ENCODE measurements around the gene DOCK1. TPM values are rescaled to one million over a fixed set of nuclear protein-coding genes. Genes with fewer than 3 reads are reported as not detected.

The DOCK1 gene
- total RNA-seq, 1 donor from 2014 or later, result 72.6 TPM

GRCh38 chr10:127275793-127276450 lies 370.7 kb downstream of the DOCK1 start:
- Histone ChIP-seq H3K27ac (no peak overlapping the region), H3K9me3 (ENCODE audit: low read depth) (no peaks in the 10 kb centered on the region), H3K4me1 (peaks cover 12% of the 10 kb centered on the region), H3K36me3 (no peaks in the 10 kb centered on the region), H2AFZ (replicated peaks) (no peak overlapping the region), H3K4me2 (no peak overlapping the region), H4K20me1 (ENCODE audit: low read depth) (no peaks in the 10 kb centered on the region), H3K79me2 (ENCODE audit: low read depth) (no peaks in the 10 kb centered on the region), H3K9ac (no peak overlapping the region), H3F3A (ENCODE audit: low read depth) (no peaks in the 10 kb centered on the region), H3K27me3 (no peaks in the 10 kb centered on the region), H3K4me3 (no peak overlapping the region)
- Mint-ChIP-seq H3K4me3 (no peak overlapping the region), H3K27me3 (ENCODE audit: insufficient read depth, low read depth) (no peaks in the 10 kb centered on the region), H3K27ac (no peak overlapping the region), H3K4me1 (peaks cover 17% of the 10 kb centered on the region), H3K9me3 (peaks cover 3% of the 10 kb centered on the region), H3K36me3 (peaks cover 25% of the 10 kb centered on the region)
- DNase-seq (ENCODE audit: low spot score), result no peak
- TF ChIP-seq CTCF (IDR thresholded peaks at IDR 0.05), result no peak
- TF ChIP-seq EZH2 (IDR thresholded peaks at IDR 0.05), result no peak
- TF ChIP-seq EZH2phosphoT487 (IDR thresholded peaks at IDR 0.05), result no peak

GRCh38 chr10:127276794-127277462 lies 371.7 kb downstream of the DOCK1 start:
- Mint-ChIP-seq H3K36me3 (peaks cover 32% of the 10 kb centered on the region), H3K4me1 (peaks cover 14% of the 10 kb centered on the region), H3K4me3 (no peak overlapping the region), H3K27ac (no peak overlapping the region), H3K9me3 (peaks cover 3% of the 10 kb centered on the region), H3K27me3 (ENCODE audit: insufficient read depth, low read depth) (no peaks in the 10 kb centered on the region)
- DNase-seq (ENCODE audit: low spot score), result no peak
- H3K9me3 ChIP-seq (ENCODE audit: low read depth), result no peaks in the 10 kb centered on the region
- H3K27me3 ChIP-seq, result no peaks in the 10 kb centered on the region
- H3F3A ChIP-seq (ENCODE audit: low read depth), result no peaks in the 10 kb centered on the region
- no peak overlapping the region for H3K4me3 ChIP-seq
- no peak overlapping the region for H3K9ac ChIP-seq
- H4K20me1 ChIP-seq (ENCODE audit: low read depth), result no peaks in the 10 kb centered on the region
- no peak overlapping the region for H3K27ac ChIP-seq
- no peaks in the 10 kb centered on the region for H3K36me3 ChIP-seq
- H2AFZ ChIP-seq (replicated peaks), result no peak overlapping the region
- H3K79me2 ChIP-seq (ENCODE audit: low read depth), result no peaks in the 10 kb centered on the region
- no peak overlapping the region for H3K4me2 ChIP-seq
- TF ChIP-seq EZH2 (IDR thresholded peaks at IDR 0.05) (no peak), EZH2phosphoT487 (IDR thresholded peaks at IDR 0.05) (no peak), CTCF (IDR thresholded peaks at IDR 0.05) (no peak)
- H3K4me1 ChIP-seq, result peaks cover 12% of the 10 kb centered on the region

DNA sequence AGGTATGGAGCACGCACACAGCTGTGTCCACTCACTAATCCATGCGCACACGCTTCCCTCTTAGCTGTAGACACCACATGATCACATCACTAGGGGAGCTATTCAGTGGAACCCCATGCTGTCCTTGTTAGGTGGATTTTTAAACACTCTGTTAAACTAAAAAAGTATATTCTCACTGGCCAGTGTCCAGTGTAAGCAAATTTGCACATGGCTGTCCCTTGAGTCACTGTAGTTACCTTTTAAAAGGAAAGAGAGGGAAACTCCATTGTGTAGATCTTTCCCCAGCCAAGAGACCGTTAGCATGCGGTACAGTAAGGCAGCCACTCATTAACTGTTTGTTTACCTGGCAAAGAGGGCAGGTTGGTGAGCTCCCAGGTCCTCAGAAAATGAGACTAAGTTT lies 372.8 kb downstream of the DOCK1 start:
- no peaks in the 10 kb centered on the region for H3K79me2 ChIP-seq (ENCODE audit: low read depth)
- no peaks in the 10 kb centered on the region for H3K27me3 Mint-ChIP-seq (ENCODE audit: insufficient read depth, low read depth)
- peaks cover 11% of the 10 kb centered on the region for H3K4me1 Mint-ChIP-seq
- H3K27ac Mint-ChIP-seq, result peak overlapping the region; percentile 29
- no peaks in the 10 kb centered on the region for H3K36me3 ChIP-seq
- H3K27me3 ChIP-seq, result no peaks in the 10 kb centered on the region
- H3K9me3 Mint-ChIP-seq, result no peaks in the 10 kb centered on the region
- H3K36me3 Mint-ChIP-seq, result peaks cover 25% of the 10 kb centered on the region
- TF ChIP-seq CTCF (IDR thresholded peaks at IDR 0.05), result no peak
- H3K27ac ChIP-seq, result no peak overlapping the region
- H3K4me3 Mint-ChIP-seq, result no peak overlapping the region
- no peaks in the 10 kb centered on the region for H4K20me1 ChIP-seq (ENCODE audit: low read depth)
- H3K9ac ChIP-seq, result no peak overlapping the region
- H3K4me3 ChIP-seq, result no peak overlapping the region
- no peak for DNase-seq (ENCODE audit: low spot score)
- H3K4me2 ChIP-seq, result peak overlapping the region; percentile 14
- no peaks in the 10 kb centered on the region for H3F3A ChIP-seq (ENCODE audit: low read depth)
- no peaks in the 10 kb centered on the region for H3K9me3 ChIP-seq (ENCODE audit: low read depth)
- H2AFZ ChIP-seq (replicated peaks), result peak overlapping the region; percentile 54
- H3K4me1 ChIP-seq, result peaks cover 12% of the 10 kb centered on the region
